ENCODE data around the gene CREB1. TPM values are rescaled to one million over a fixed set of nuclear protein-coding genes. Genes with fewer than 3 reads are reported as not detected.

The CREB1 gene
- total RNA-seq, 1 donor from 2014 or later = 91.7 TPM

DNA sequence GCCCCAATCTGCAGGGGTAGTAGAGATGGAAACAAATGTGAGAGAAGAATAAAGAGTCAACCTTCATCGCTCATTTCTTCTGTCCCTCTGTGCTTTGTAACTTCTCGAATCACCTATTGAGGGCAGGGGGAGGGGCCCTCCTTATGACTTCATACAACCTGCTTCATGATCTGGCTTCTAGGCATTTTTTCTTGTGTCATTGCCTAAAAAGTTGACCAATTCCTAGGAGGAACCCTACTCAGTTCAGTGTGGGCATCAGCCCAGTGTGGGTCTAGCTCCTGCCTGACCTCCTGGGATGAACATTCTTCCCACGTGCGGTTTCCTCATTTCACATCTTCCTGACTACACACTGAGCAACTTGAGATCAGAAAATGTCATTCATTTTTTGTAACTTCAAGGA is 46.3 kb upstream of the CREB1 start:
- no peak for DNase-seq (ENCODE audit: low read depth, low spot score)
- H3K4me3 Mint-ChIP-seq = no peak overlapping the region
- no peaks in the 10 kb centered on the region for H3K36me3 Mint-ChIP-seq (ENCODE audit: low read depth)
- H3K4me1 Mint-ChIP-seq = peaks cover 6% of the 10 kb centered on the region
- H3K27me3 Mint-ChIP-seq (ENCODE audit: low read depth) = no peaks in the 10 kb centered on the region
- H3K9me3 Mint-ChIP-seq = no peaks in the 10 kb centered on the region
- TF ChIP-seq, protein P1, sequence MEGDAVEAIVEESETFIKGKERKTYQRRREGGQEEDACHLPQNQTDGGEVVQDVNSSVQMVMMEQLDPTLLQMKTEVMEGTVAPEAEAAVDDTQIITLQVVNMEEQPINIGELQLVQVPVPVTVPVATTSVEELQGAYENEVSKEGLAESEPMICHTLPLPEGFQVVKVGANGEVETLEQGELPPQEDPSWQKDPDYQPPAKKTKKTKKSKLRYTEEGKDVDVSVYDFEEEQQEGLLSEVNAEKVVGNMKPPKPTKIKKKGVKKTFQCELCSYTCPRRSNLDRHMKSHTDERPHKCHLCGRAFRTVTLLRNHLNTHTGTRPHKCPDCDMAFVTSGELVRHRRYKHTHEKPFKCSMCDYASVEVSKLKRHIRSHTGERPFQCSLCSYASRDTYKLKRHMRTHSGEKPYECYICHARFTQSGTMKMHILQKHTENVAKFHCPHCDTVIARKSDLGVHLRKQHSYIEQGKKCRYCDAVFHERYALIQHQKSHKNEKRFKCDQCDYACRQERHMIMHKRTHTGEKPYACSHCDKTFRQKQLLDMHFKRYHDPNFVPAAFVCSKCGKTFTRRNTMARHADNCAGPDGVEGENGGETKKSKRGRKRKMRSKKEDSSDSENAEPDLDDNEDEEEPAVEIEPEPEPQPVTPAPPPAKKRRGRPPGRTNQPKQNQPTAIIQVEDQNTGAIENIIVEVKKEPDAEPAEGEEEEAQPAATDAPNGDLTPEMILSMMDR (conservative IDR thresholded peaks at IDR 0.05) = no peak
- H3K27ac Mint-ChIP-seq (ENCODE audit: unreplicated experiment) = no peak overlapping the region

DNA sequence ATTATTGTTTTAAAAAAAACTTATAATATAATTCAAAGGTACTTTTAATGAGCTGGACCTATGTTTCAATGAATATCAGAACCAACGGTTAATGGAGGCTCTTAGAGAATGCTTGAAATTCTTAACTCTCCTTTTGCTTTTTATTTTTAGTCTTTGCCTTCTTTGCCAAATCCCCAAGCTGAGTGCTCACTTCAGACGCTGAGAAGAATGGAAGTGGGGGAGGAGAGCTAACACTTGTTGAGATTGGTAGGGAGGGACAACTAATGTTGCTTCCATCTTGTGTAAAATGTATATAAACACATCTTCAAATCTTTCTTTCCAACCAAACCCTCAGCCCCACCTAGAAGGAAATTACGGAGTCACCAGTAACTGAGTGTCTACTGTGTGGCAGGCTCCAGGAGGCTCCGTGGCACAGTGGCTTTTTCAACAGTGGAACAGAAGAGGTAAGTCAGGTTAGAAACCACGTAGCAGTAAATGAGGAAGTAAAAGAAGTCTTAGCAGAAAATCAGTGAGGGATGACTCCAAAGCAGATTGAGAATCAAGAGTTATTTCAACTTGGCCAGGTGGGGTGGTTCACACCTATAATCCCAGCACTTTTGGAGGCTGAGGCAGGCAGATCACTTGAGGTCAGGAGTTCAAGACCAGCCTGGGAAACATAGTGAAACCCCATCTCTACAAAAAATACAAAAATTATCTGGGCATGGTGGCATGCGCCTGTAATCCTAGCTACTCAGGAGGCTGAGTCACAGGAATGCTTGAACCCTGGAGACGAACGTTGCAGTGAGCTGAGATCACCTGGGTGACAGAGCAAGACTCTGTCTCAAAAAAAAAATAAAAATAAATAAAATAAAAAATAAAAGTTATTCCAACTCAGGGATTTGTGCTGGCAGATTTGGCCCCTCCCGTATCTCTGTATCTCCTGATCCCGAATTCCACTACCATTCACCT is 45.0 kb upstream of the CREB1 start:
- Mint-ChIP-seq H3K9me3 (no peaks in the 10 kb centered on the region), H3K27ac (ENCODE audit: unreplicated experiment) (no peak overlapping the region), H3K36me3 (ENCODE audit: low read depth) (no peaks in the 10 kb centered on the region), H3K4me3 (no peak overlapping the region), H3K4me1 (peaks cover 6% of the 10 kb centered on the region), H3K27me3 (ENCODE audit: low read depth) (no peaks in the 10 kb centered on the region)
- TF ChIP-seq, protein P1 (conservative IDR thresholded peaks at IDR 0.05) = no peak
- DNase-seq (ENCODE audit: low read depth, low spot score) = no peak

DNA sequence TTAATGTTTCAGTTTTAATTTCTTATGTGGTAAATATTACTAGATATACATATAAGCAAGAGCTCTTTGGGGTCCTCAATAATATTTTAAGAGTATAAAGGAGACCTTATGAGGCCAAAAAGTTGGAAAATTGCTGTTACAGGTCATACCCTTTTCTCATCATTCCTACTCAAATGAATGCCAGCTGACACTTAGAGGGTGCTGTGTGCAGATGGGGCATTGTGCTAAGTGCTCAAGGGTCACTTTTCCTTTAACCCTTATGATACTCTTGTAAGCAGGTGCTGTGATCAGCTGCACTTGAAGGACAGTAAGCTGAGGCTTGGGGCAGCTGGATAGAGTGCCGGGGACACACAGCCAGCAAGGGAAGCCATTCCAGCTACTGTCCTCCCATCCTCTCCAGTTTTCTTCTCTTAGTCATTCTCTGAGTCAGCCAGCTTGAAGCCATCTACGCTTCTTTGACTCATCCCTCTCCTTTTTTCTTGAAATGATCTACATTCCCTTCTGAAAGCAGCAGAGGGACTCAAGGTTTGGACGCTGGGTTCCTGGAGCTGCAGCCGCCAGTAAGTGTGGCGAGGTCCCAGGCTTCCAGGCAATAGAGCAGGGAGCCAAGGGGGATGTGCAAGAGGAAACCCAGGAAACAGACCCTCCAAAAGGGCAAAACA is 42.0 kb upstream of the CREB1 start:
- H3K36me3 Mint-ChIP-seq (ENCODE audit: low read depth) = no peaks in the 10 kb centered on the region
- H3K27me3 Mint-ChIP-seq (ENCODE audit: low read depth) = peaks cover 3% of the 10 kb centered on the region

DNA sequence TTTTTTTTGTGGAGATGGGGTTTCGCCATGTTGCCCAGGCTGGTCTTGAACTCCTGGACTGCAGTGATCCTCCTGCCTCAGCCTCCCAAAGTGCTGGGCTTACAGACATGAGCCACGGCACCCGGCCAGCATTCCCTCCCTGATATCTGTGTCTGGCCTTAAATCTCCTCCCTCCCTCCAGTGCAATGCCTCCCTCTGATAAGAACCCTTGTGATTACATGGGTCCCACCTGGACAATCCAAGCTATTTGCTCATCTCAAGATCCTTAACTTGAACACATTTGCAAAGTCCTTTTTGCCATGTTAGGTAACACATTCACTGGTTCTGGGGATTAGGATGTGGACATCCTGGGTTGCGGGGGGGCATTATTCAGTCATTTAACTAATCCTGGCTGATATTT is 40.5 kb upstream of the CREB1 start:
- DNase-seq (ENCODE audit: low read depth, low spot score) = no peak

More for the DNA sequence above, 42.0 kb upstream of the CREB1 start:
- no peak for DNase-seq (ENCODE audit: low read depth, low spot score)
- TF ChIP-seq, protein P1 (conservative IDR thresholded peaks at IDR 0.05) = no peak
- no peak overlapping the region for H3K4me3 Mint-ChIP-seq
- H3K27ac Mint-ChIP-seq (ENCODE audit: unreplicated experiment) = no peak overlapping the region
- H3K9me3 Mint-ChIP-seq = no peaks in the 10 kb centered on the region
- H3K4me1 Mint-ChIP-seq = peaks cover 6% of the 10 kb centered on the region

DNA sequence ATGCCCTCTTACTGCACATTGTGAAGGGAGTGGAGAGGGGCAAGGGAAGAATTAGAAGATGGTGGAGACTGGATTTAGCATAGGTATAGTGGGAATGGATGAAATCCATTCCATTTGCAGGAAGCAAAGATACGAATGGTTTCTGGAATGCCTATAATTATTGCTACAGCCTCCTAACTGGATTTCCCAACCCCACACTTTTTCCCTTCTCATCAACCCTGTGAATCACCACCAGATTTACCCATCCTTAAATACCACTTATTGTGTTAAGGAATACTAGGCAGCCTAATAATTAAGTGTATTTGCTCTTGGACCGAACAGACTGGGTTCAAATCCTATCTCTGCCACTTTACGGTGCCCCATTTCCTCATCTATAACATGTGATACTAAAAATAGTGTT is 39.3 kb upstream of the CREB1 start:
- TF ChIP-seq, protein P1 (conservative IDR thresholded peaks at IDR 0.05) = no peak
- no peaks in the 10 kb centered on the region for H3K36me3 Mint-ChIP-seq (ENCODE audit: low read depth)
- H3K4me3 Mint-ChIP-seq = no peak overlapping the region
- no peak overlapping the region for H3K27ac Mint-ChIP-seq (ENCODE audit: unreplicated experiment)
- peaks cover 3% of the 10 kb centered on the region for H3K27me3 Mint-ChIP-seq (ENCODE audit: low read depth)
- H3K4me1 Mint-ChIP-seq = peaks cover 6% of the 10 kb centered on the region
- DNase-seq (ENCODE audit: low read depth, low spot score) = no peak
- no peaks in the 10 kb centered on the region for H3K9me3 Mint-ChIP-seq

More for the DNA sequence above, 40.5 kb upstream of the CREB1 start:
- TF ChIP-seq, protein P1 (conservative IDR thresholded peaks at IDR 0.05) = no peak
- Mint-ChIP-seq H3K27me3 (ENCODE audit: low read depth) (peaks cover 3% of the 10 kb centered on the region), H3K9me3 (no peaks in the 10 kb centered on the region), H3K4me1 (peaks cover 6% of the 10 kb centered on the region), H3K36me3 (ENCODE audit: low read depth) (no peaks in the 10 kb centered on the region), H3K4me3 (no peak overlapping the region), H3K27ac (ENCODE audit: unreplicated experiment) (no peak overlapping the region)
